GM23338 (cell line): ENCODE measurements around the gene PIAS4.

Experiments
- EZH2 ChIP-seq: fragments of 200-600 bp; sonication (generic); IDR thresholded peaks from one replicate; pipeline ENCODE4 v1.8.0; 2017; ENCODE audit warnings: antibody characterized with exemption, mild to moderate bottlenecking, low read depth; ENCODE audit not compliant: unreplicated experiment
- POLR2AphosphoS5 ChIP-seq: IDR thresholded peaks from 2 replicates; pipeline ENCODE4 v1.6.1; 2016; ENCODE audit warnings: antibody characterized with exemption, low read depth
- TF ChIP-seq, protein P1 (sequence below): IDR thresholded peaks from one replicate; pipeline ENCODE4 v1.6.1; 2018; ENCODE audit warnings: antibody characterized with exemption; ENCODE audit not compliant: unreplicated experiment

DNA sequence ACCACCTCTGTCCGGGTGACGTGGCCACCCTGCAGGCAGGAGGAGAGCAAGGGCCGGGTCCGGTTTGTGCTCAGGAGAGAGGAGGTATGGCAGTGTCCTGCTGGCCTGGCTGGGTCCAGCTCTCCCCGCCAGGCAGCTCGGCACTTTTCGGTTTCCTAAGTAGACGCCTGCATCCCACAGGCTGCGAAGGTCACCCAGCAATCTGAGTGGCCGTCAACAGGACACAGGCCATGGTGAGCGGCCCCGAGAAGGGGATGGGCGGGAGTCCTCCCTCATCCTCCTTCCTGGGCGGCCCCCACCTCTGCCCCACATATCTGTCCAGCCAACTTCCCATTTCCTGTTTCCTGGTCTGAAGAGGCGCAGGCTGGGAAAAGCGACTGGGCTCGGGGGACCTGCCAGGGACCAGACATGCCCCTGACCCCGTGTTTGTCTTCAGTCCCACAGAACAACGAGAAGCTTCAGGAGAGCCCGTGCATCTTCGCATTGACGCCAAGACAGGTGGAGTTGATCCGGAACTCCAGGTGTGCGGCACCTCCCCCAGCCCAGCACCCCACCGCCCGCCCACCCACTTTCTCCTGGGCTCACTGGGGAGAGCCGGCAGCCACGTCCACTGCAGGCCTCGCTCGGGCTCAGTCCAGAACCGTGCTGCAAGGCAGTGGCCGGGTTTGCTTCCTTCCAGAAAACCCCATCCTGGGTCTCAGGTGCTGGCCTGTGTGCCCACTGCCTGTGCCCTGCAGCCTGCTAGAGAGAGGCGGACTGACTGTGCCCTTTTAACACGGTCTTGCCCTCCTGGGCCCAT lies 16.3 kb downstream of the PIAS4 start:
- TF ChIP-seq EZH2 (no peak), POLR2AphosphoS5 (no peak)
- TF ChIP-seq, protein P1, sequence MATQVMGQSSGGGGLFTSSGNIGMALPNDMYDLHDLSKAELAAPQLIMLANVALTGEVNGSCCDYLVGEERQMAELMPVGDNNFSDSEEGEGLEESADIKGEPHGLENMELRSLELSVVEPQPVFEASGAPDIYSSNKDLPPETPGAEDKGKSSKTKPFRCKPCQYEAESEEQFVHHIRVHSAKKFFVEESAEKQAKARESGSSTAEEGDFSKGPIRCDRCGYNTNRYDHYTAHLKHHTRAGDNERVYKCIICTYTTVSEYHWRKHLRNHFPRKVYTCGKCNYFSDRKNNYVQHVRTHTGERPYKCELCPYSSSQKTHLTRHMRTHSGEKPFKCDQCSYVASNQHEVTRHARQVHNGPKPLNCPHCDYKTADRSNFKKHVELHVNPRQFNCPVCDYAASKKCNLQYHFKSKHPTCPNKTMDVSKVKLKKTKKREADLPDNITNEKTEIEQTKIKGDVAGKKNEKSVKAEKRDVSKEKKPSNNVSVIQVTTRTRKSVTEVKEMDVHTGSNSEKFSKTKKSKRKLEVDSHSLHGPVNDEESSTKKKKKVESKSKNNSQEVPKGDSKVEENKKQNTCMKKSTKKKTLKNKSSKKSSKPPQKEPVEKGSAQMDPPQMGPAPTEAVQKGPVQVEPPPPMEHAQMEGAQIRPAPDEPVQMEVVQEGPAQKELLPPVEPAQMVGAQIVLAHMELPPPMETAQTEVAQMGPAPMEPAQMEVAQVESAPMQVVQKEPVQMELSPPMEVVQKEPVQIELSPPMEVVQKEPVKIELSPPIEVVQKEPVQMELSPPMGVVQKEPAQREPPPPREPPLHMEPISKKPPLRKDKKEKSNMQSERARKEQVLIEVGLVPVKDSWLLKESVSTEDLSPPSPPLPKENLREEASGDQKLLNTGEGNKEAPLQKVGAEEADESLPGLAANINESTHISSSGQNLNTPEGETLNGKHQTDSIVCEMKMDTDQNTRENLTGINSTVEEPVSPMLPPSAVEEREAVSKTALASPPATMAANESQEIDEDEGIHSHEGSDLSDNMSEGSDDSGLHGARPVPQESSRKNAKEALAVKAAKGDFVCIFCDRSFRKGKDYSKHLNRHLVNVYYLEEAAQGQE, result no peak
